Stimulated activated CD8-positive, alpha-beta memory T cell treated with anti-CD3 and anti-CD28 coated beads, Interleukin-15, amount 100 ng/mL, for 48 hours (primary cell): ENCODE measurements around the gene KLK4.
A peak's percentile ranks its signal among the peaks of the same experiment; 100 is the strongest.

Experiments
- DNase-seq, 2 donors: peaks; one replicate each; pipeline ENCODE4 v3.0.0-alpha.2; 2020; ENCODE audit warnings: low read depth in 2 of 2

The KLK4 gene

GRCh38 chr19:50878851-50879250 lies 32.3 kb downstream of the KLK4 start:
- DNase-seq: no peak

DNA sequence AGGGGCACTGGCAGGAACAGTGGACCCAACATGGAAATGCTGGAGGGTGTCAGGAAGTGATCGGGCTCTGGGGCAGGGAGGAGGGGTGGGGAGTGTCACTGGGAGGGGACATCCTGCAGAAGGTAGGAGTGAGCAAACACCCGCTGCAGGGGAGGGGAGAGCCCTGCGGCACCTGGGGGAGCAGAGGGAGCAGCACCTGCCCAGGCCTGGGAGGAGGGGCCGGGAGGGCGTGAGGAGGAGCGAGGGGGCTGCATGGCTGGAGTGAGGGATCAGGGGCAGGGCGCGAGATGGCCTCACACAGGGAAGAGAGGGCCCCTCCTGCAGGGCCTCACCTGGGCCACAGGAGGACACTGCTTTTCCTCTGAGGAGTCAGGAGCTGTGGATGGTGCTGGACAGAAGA lies 33.9 kb downstream of the KLK4 start:
- no peak for DNase-seq

DNA sequence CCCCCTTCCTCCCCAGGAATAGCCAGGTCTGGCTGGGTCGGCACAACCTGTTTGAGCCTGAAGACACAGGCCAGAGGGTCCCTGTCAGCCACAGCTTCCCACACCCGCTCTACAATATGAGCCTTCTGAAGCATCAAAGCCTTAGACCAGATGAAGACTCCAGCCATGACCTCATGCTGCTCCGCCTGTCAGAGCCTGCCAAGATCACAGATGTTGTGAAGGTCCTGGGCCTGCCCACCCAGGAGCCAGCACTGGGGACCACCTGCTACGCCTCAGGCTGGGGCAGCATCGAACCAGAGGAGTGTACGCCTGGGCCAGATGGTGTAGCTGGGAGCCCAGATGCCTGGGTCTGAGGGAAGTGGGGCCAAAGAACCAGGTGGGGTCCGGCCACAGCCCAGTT lies 34.7 kb downstream of the KLK4 start:
- DNase-seq: no peak

GRCh38 chr19:50875795-50876422 lies 35.3 kb downstream of the KLK4 start:
- DNase-seq: no peak

GRCh38 chr19:50874211-50874610 lies 37.0 kb downstream of the KLK4 start:
- DNase-seq: no peak

- DNase-seq: no peak
Measured at GRCh38 chr19:50873056-50873455, 38.1 kb downstream of the KLK4 start, which contains the start of gene KLK2. Gene KLK2 (plus strand): TSS chr19:50873439. CDS start chr19:50873474, 35 bp downstream.

GRCh38 chr19:50870417-50871089 lies 40.6 kb downstream of the KLK4 start:
- DNase-seq: peak; percentile 1 to 15

DNA sequence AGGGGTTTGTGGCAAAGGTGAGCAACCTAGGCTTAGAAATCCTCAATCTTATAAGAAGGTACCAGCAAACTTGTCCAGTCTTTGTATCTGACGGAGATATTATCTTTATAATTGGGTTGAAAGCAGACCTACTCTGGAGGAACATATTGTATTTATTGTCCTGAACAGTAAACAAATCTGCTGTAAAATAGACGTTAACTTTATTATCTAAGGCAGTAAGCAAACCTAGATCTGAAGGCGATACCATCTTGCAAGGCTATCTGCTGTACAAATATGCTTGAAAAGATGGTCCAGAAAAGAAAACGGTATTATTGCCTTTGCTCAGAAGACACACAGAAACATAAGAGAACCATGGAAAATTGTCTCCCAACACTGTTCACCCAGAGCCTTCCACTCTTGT lies 41.7 kb downstream of the KLK4 start:
- no peak for DNase-seq

- DNase-seq: no peak
Measured at GRCh38 chr19:50861496-50862286, 49.5 kb downstream of the KLK4 start.

- DNase-seq: no peak
Measured at GRCh38 chr19:50861010-50861409, 50.2 kb downstream of the KLK4 start.

DNA sequence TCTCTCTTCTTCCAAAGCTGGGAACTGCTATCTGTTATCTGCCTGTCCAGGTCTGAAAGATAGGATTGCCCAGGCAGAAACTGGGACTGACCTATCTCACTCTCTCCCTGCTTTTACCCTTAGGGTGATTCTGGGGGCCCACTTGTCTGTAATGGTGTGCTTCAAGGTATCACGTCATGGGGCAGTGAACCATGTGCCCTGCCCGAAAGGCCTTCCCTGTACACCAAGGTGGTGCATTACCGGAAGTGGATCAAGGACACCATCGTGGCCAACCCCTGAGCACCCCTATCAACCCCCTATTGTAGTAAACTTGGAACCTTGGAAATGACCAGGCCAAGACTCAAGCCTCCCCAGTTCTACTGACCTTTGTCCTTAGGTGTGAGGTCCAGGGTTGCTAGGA lies 51.3 kb downstream of the KLK4 start:
- DNase-seq: no peak

DNA sequence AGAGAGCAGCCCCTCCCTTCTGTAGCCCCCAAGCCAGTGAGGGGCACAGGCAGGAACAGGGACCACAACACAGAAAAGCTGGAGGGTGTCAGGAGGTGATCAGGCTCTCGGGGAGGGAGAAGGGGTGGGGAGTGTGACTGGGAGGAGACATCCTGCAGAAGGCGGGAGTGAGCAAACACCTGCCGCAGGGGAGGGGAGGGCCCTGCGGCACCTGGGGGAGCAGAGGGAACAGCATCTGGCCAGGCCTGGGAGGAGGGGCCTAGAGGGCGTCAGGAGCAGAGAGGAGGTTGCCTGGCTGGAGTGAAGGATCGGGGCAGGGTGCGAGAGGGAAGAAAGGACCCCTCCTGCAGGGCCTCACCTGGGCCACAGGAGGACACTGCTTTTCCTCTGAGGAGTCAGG lies 52.3 kb downstream of the KLK4 start:
- DNase-seq: no peak

- no peak for DNase-seq
Measured at GRCh38 chr19:50857366-50857765, 53.8 kb downstream of the KLK4 start.
